K562 (cell line): Measurements from ENCODE around the gene ANXA10. TPM values are rescaled to one million over a fixed set of nuclear protein-coding genes. Genes with fewer than 3 reads are reported as not detected.

Experiments used
- ATAC-seq: fragments of 200-7000 bp; cut with Tn5 transposase; 3 replicates; pipeline ENCODE4 v1.9.1; 2020; ENCODE audit warnings: moderate library complexity
- BruUV-seq: library from RNA; stranded (reverse); fragments of 400-500 nt; replicated peaks from 2 replicates; lab custom pipeline; 2021; lab: Mats Ljungman, UMichigan
- CTCF ChIA-PET: fragments of 300-600 bp; formaldehyde crosslinking; extraction: SDS; loops from one replicate; lab custom pipeline; 2021; ENCODE audit warnings: low intra/inter-chr PET ratio; lab: Yijun Ruan, JAX
- POLR2A ChIA-PET: fragments of 300-600, 350-650 bp; sonication (Branson Sonifier 250); formaldehyde crosslinking; extraction: SDS; loops from one replicate; lab custom pipeline; 2021; ENCODE audit warnings: antibody characterized with exemption, inconsistent platforms; lab: Yijun Ruan, JAX
- DNase-seq, 4 experiments: peaks; one replicate each; pipeline versions ENCODE4 v3.0.0 to v3.0.0-alpha.2; 2011 to 2018; ENCODE audit warnings: low spot score in 3 of 4, mixed read lengths in 3 of 4; ENCODE audit errors: extremely low read depth in 1 of 4
- FAIRE-seq: peaks from 2 replicates; lab custom pipeline; 2011; peaks lifted over from hg19 to GRCh38; lab: Jason Lieb, UNC
- H2AFZ ChIP-seq: 2 replicates; pipeline ENCODE4 v1.6.0; 2011; ENCODE audit warnings: low read depth, low read length, control low read depth, inconsistent platforms
- H3K27ac ChIP-seq: fragments of 200-600 bp; 3 replicates; pipeline ENCODE4 v1.8.0; 2011; ENCODE audit warnings: low read depth, mild to moderate bottlenecking, control low read depth, inconsistent platforms, low read length, moderate library complexity, mixed read lengths; ENCODE audit errors: extremely low read depth
- H3K27me3 ChIP-seq, 2 experiments: fragments of 300-600 bp in 1 of 2; 2 replicates in 1 of 2; 3 replicates in 1 of 2; pipeline versions ENCODE4 v1.6.0 to v1.8.0; 2011; ENCODE audit warnings: inconsistent platforms in 2 of 2, low read length in 2 of 2, mild to moderate bottlenecking in 1 of 2, mixed read lengths in 1 of 2, moderate library complexity in 1 of 2; ENCODE audit not compliant: control insufficient read depth in 2 of 2, insufficient read depth in 2 of 2
- H3K36me3 ChIP-seq: fragments of 300-600 bp; 3 replicates; pipeline ENCODE4 v1.8.0; 2011; ENCODE audit warnings: mild to moderate bottlenecking, low read length, inconsistent platforms; ENCODE audit not compliant: control insufficient read depth, insufficient read depth
- H3K4me1 ChIP-seq, 2 experiments: fragments of 200-600 bp in 1 of 2; replicated peaks in 1 of 2; 2 replicates in 1 of 2; 3 replicates in 1 of 2; pipeline versions ENCODE4 v1.5.1 to v1.8.0; 2011; ENCODE audit warnings: inconsistent platforms in 2 of 2, low read length in 2 of 2, mild to moderate bottlenecking in 1 of 2, mixed read lengths in 1 of 2, moderate library complexity in 1 of 2; ENCODE audit not compliant: control insufficient read depth in 2 of 2, insufficient read depth in 2 of 2
- H3K4me2 ChIP-seq: 2 replicates; pipeline ENCODE4 v1.6.1; 2011; ENCODE audit warnings: low read length, control low read depth, inconsistent platforms, mixed read lengths; ENCODE audit not compliant: insufficient read depth
- H3K4me3 ChIP-seq: fragments of 200-600 bp; sonication (generic), shearing (Covaris generic); 2 replicates; pipeline ENCODE4 v1.5.1; 2016; ENCODE audit warnings: control low read depth, inconsistent platforms
- H3K79me2 ChIP-seq: fragments of 200-600 bp; 3 replicates; pipeline ENCODE4 v1.8.0; 2011; ENCODE audit warnings: low read length, inconsistent platforms; ENCODE audit not compliant: control insufficient read depth, insufficient read depth
- H3K9ac ChIP-seq, 2 experiments: 2 replicates each; pipeline versions ENCODE4 v1.6.0 to v1.6.1; 2011; ENCODE audit warnings: low read depth in 2 of 2, low read length in 2 of 2, control low read depth in 1 of 2, inconsistent platforms in 1 of 2, mild to moderate bottlenecking in 1 of 2, mixed read lengths in 1 of 2; ENCODE audit not compliant: insufficient read depth in 1 of 2
- H3K9me1 ChIP-seq: one replicate; pipeline ENCODE4 v1.6.0; 2011; ENCODE audit warnings: inconsistent platforms, mild to moderate bottlenecking, low read length, moderate library complexity; ENCODE audit not compliant: control insufficient read depth, insufficient read depth
- H3K9me3 ChIP-seq: replicated peaks from 2 replicates; pipeline ENCODE4 v1.5.1; 2011; ENCODE audit warnings: low read depth, low read length, inconsistent platforms; ENCODE audit not compliant: control insufficient read depth, insufficient read depth
- H4K20me1 ChIP-seq: replicated peaks from 2 replicates; pipeline ENCODE4 v1.6.1; 2011; ENCODE audit warnings: low read length, inconsistent platforms, mixed read lengths; ENCODE audit not compliant: control insufficient read depth, insufficient read depth
- AFF1 ChIP-seq, 2 experiments: fragments of 450-650 bp; IDR thresholded peaks; 2 replicates each; pipeline ENCODE4 v1.6.1; 2018; ENCODE audit warnings: mild to moderate bottlenecking in 2 of 2, low read depth in 1 of 2; ENCODE audit not compliant: partially characterized antibody in 2 of 2
- BCOR ChIP-seq: fragments of 450-650 bp; IDR thresholded peaks from 2 replicates; pipeline ENCODE4 v1.6.1; 2016
- FOXM1 ChIP-seq, 2 experiments: fragments of 450-650 bp in 1 of 2; sonication (generic) in 1 of 2; formaldehyde crosslinking in 1 of 2; IDR thresholded peaks; 2 replicates each; pipeline versions ENCODE4 v1.6.1 to v1.9.0; 2017 to 2022; ENCODE audit warnings: low read depth in 2 of 2, mild to moderate bottlenecking in 2 of 2, missing genetic modification reagents in 1 of 2, moderate library complexity in 1 of 2
- HNRNPLL ChIP-seq: fragments of 200-400 bp; formaldehyde crosslinking; IDR thresholded peaks from 2 replicates; pipeline ENCODE4 v1.6.1; 2017; ENCODE audit warnings: low read length, low read depth, mild to moderate bottlenecking; ENCODE audit not compliant: poor library complexity, severe bottlenecking
- MTA2 ChIP-seq: fragments of 450-650 bp; IDR thresholded peaks from 2 replicates; pipeline ENCODE4 v1.6.1; 2016; ENCODE audit warnings: low read depth
- ZNF217 ChIP-seq: sonication (generic); formaldehyde crosslinking; IDR thresholded peaks from 2 replicates; pipeline ENCODE4 v1.8.0; 2022; ENCODE audit warnings: mild to moderate bottlenecking, missing genetic modification reagents
- ZNF354B ChIP-seq: fragments of 250-450 bp; sonication (Bioruptor Pico); IDR thresholded peaks from 2 replicates; pipeline ENCODE4 v1.4.0; 2020
- ZNF561 ChIP-seq: fragments of 450-650 bp; formaldehyde crosslinking; conservative IDR thresholded peaks from 2 replicates; pipeline ENCODE4 v1.4.0; 2020; ENCODE audit warnings: mild to moderate bottlenecking, moderate library complexity
- WGBS: fragments of 100-300 bp; shearing (Covaris generic); methylation state at CpG from one replicate; pipeline ENCODE4 v1.1.6; 2016; ENCODE audit warnings: low coverage, mixed read lengths; ENCODE audit not compliant: insufficient coverage; ENCODE audit errors: missing lambda C conversion rate; 5-methylcytosine and 5-hydroxymethylcytosine counted together
- in situ Hi-C: fragments of 300-500 bp; cut with MboI; formaldehyde crosslinking; loops from 4 replicates; pipeline ENCODE4 v1.15.0; 2018; ENCODE audit warnings: inconsistent platforms, mixed read lengths
- intact Hi-C: fragments of 100-400 bp; cut with micrococcal nuclease; formaldehyde crosslinking; loops from 2 replicates; pipeline ENCODE4 v1.14.2; 2022
- polyA plus RNA-seq, 8 experiments: library from polyadenylated mRNA; depleted of rRNA in 4 of 8; stranded (reverse) in 5 of 8; unstranded in 3 of 8; fragments of >200 nt; fragmentation: Nextera tagmentation in 2 of 8; fragmentation: Illumina TruSeq in 1 of 8; extraction: Ambion mirVana in 2 of 8; extraction: Trizol in 1 of 8; gene quantifications; 2 replicates each; pipeline versions ENCODE4 v1.2.1 to v1.2.3, GENCODE V29; 2011 to 2014; ENCODE audit warnings: inconsistent platforms in 1 of 8, missing spikeins in 1 of 8
- total RNA-seq, 7 experiments: library from RNA; depleted of rRNA in 6 of 7; stranded (reverse); fragments of >200 nt in 6 of 7; fragmentation: Illumina TruSeq in 2 of 7; extraction: Trizol in 2 of 7; gene quantifications; 2 replicates each; pipeline versions ENCODE4 v1.2.1 to v1.2.3, GENCODE V29; 2011 to 2021; ENCODE audit warnings: low replicate concordance in 1 of 7

Gene ANXA10
- total and polyA plus RNA-seq, 9 of the 15 experiments (the other 6 are each of a cell fraction or from before 2014, with no cell fraction given), result not detected

- TF ChIP-seq ZNF217 (CRISPR knock-in tag), result no peak
- TF ChIP-seq HNRNPLL, result no peak
- no peak for TF ChIP-seq AFF1 (IDR thresholded peaks at IDR 0.05; ENCODE audit: low read depth in 1 of 2, partially characterized antibody in 2 of 2)
- TF ChIP-seq MTA2, result no peak
- TF ChIP-seq ZNF561, result no peak
- no peak for TF ChIP-seq BCOR
- no peak for TF ChIP-seq ZNF354B
- no peak for TF ChIP-seq FOXM1 (IDR thresholded peaks at IDR 0.05; ENCODE audit: low read depth)
- no peak for TF ChIP-seq FOXM1 (CRISPR knock-in tag; IDR thresholded peaks at IDR 0.05; ENCODE audit: low read depth)
- no peak for DNase-seq
- ChIA-PET POLR2A (no interaction called here), CTCF (no interaction called here)
- Histone ChIP-seq H3K9me1 (no peaks in the 10 kb centered on the region), H3K4me2 (no peak overlapping the region), H3K9ac (no peak overlapping the region), H3K27ac (no peak overlapping the region), H2AFZ (no peak overlapping the region), H3K9me3 (no peaks in the 10 kb centered on the region), H3K4me1 (no peaks in the 10 kb centered on the region), H4K20me1 (no peaks in the 10 kb centered on the region), H3K27me3 (no peaks in the 10 kb centered on the region), H3K36me3 (no peaks in the 10 kb centered on the region), H3K4me3 (no peak overlapping the region), H3K79me2 (no peaks in the 10 kb centered on the region)
- no peak for FAIRE-seq
- in situ Hi-C loops (no loop called here), intact Hi-C loops (loop anchor here (10.0 kb wide), 1 partner anchor 446 kb away; no protein-coding TSS in a partner anchor)
- 0% methylated on average over 1 of the region's 1 CpG for WGBS
- ATAC-seq, result no peak
- BruUV-seq, result no TSS peak
Measured at GRCh38 chr4:168070903-168071302, 21.4 kb upstream of the ANXA10 start.
